HTR-8/SVneo (cell line): ENCODE measurements around the gene FANCC.

Experiments
- DNase-seq: peaks from one replicate; pipeline ENCODE4 v3.0.0; 2011; ENCODE audit warnings: low spot score, mixed read lengths; ENCODE audit not compliant: insufficient read length
- FAIRE-seq: peaks from 2 replicates; lab custom pipeline; 2011; peaks lifted over from hg19 to GRCh38; lab: Jason Lieb, UNC

Gene FANCC

DNA sequence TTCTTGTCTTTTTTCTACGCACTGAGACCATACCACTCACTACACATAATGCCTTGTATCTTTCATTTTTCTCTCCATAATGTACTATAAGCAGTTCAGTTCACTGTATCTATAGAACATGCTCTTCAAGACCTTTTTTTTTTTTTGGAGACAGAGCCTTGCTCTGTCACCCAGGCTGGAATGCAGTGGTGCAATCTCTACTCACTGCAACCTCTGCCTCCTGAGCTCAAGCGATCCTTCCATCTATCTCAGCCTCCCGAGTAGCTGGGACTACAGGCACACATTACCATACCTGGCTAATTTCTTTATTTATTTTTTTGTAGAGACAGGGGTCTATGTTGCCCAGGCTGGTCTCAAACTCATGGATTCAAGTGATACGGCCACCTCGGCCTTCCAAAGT is 208.7 kb downstream of the FANCC start:
- FAIRE-seq = no peak
- no peak for DNase-seq

DNA sequence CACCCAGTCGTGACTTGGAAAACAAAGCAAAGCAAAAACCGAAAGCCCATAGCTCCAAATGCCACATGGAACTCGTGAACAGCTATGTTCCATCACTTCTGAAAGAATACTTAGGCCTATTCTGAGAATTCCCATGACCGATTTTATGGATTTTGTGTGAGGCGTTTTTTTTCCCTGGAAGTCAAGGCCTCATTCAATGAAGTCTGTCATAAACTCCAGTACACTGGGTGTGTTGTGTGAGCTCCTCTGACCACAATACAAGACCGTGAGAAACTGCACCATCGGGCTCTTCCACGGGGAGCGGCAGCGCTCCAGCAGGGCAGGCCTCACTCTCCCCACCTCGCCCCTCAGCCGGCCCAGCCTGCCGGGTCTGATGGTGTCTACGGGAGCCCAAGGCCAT is 209.5 kb downstream of the FANCC start:
- no peak for DNase-seq
- FAIRE-seq = no peak

DNA sequence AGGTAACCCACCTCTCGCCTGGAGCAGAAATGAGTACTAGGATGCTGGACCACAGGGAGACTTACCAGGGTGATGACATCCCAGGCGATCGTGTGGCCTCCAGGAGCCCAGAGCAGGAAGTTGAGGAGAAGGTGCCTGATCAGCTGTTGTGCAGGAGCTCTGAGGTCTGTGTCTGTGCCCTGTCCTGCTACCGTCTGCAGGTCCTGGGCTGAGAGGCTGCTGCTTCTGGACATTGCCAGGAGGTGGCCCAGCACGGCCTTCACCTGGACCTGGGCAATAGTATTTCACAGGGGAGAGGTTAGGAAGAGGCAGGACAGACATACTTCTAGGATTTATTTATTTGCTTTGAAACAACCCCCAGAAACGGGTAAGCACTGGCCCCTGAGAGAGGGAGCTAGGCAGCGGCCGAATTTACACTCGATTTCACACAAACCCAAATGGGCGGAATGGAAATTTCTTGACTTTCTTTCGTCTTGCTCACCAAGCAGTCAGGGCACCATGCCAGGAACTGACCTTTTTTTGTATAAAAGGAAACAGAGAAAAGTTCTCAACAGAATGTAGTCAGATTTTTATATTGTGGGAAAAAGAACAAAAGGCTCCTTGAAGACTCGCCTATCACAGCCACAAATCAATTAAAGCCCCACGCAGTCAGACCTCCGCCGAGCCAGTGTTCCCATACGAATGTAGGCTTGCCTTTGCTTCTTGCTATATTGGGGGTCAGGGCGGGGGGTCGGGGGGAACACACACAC is 210.3 kb downstream of the FANCC start:
- FAIRE-seq (no peak), DNase-seq (no peak)

DNA sequence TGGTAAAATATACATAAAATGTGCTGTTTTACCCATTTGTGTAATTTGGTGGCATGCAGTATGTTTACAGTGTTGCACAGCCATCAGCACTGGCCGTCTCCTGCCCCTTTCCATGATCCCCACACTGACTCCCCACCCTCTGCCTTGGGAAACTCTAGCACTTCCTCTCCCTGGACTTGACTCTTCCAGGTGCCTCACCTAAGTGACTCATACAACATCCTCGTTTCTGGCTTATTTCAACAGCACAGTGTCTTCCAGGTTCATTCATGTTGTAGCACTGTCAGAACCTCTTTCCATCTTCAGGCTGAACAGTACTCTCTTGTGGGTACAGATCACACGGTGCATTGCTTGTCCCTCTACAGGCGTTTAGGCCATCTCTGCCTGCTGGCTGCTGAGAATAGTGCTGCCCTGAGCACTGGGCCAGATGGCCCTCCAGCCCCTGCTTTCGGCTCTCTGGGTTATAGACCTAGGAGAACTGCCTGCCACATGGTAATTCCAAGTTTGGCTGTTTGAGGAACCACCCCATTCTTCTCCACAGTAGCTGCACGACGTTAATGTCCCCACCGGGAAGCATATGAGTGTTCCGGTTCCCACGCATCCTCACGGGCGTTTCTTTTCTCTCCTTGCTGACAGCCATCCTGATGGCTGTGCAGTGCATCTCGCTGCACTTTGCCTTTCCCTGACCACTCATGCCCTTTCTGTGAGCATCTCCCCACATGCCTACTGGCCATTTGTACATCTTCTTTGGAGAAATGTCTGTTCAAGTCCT is 211.8 kb downstream of the FANCC start:
- DNase-seq (no peak), FAIRE-seq (no peak)

DNA sequence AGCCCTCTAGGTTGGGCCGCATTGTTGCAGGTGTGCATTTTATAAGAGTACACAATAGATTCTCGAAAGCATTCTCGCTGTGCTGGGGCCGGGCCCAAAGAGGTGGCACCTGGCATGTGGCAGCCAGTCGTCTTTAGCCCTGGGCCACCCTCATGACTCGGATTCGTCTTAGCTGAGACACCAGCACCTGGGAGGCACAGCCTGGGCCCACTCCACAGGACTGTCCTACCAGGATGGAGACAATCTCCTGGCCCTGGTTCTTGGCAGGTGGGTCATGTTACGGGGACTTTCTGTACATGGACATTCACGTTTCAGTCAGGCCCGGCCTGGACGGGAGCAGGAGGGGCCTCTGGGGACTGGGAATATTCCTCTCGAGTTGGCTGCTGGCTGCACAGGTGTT is 212.5 kb downstream of the FANCC start:
- FAIRE-seq (no peak), DNase-seq (no peak)

DNA sequence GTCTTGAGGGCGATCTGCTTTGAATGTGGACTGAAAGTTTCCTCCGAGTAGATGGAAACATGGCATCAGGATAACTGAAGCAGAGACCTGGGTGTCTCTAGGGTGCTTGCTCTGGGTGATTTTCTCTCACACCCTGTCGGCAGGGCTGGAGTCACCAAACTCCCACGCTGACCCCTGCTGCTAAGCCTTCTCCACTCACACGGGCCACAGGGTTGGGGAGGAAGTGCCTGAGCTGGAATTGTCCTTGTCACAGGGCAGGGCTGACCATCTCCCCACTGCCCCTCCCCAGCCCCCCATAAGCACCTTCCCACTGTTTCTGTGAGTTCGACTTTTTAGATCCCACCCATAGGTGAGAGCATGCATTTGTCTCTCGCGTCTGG is 212.9 kb downstream of the FANCC start:
- no peak for DNase-seq
- no peak for FAIRE-seq

DNA sequence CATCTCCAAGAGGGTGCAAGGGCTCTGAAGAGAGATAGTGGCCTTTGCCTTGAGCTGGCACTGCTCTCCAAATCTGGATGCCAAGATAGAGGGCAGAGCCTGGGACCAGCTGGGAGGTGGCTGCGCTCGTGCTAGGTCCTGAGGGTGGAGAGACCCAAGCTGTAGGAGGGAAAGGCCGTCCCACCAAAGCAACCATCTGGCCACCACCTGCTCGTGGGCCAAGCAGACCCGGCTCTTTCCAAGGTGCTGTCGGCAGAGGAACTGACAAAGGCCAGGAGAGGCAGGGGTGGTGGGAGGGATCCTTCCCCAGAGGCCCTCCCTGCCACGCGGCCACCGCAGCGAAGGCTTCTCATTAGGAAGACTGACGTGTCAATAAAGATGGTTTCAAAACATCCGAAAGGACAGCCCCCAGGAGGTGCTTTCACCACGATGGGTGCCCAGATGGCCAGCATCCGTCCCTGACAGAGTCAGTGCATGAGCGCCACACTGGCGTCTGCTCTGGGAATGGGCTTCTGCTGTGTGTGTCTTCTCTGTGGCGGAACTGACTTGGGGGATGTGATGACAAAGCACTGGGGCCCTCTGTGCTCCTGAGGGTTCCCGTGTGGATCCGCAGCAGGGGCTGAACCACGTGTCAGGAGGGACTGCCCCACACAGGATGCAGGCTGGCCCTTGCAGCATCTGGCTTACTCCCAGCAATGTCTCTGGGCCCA is 213.5 kb downstream of the FANCC start:
- FAIRE-seq (no peak), DNase-seq (no peak)

DNA sequence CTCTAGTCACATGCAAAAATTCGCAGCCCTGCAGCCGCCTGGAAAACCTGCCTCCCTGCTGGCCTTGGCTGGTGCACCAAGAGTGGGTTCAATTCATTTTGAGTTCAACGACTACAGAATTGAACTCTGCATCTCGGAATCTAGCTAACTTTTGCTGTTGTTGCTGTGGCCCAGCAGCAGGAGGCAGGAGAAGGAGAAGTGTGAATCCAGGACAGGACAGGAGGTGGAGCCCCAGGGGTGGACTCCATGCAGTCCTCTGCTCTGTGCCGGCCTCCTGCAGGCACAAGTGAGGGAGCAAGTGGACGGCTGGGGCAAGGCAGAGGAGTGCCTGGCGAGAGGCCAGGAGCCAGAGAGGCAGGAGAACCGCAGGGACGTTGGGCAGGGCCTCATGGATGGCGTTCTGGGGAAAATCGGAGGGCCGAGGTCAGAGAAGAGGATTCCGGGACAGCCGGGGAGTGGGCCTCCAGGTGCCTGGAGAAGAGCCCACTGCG is 214.2 kb downstream of the FANCC start:
- DNase-seq (no peak), FAIRE-seq (no peak)

DNA sequence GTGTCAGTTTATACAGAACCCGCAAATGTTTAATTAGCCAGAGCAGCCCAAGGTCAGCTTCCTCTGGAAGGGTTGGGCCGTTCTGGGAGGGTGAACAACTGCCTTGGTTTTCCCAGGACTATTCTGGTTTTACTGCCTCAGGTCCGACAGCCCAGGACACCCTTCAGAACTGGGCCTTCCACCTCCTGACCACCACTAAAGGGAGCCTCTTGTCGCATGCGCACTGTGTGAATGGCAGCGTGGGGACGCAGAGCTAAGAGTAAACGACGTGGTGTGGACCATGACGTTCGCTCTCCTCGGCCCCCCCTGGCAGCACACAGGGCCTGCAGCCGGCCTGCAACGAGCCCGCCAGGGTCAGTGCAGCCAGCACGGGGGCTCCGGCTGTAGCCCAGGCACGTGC is 214.9 kb downstream of the FANCC start:
- no peak for DNase-seq
- no peak for FAIRE-seq

DNA sequence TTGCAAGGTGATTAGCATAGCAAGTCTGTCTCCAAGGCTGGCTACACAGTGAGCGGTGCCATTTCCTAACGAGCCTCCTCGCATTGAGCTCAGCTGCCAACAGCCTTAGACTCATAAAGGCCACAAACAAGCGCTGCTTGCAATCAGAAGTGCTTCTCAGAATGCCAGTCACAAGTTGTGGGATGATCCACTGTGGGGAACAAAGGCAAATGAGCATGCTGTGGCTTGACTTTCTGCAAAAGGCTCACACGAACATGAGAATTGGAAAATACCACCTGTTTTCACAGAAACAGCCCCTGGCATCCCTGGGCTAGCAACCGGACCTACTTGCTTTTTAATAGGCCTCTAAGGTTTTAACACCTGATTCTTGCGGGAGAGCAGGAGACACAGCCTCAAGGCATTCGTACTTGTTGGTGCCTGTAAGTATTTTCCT is 215.5 kb downstream of the FANCC start:
- FAIRE-seq (no peak), DNase-seq (no peak)

DNA sequence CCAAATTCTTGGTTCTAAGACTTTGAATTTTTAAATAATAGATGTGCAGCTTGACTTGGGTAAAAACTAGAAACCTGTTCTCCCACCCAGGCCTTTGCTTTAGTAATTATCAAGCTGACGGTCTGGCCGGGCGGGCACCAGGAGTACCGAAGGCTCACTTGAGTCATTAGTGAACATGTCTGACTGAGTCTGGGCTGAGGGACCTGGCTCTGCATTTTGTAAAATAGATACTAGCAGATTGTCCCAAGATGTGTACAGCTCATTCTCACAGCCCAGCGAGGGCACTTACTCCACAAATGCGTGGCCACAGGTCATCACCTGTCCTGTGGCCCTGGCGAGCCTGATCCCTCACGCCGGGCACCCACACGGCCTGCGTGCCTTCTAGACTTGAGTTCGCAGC is 216.2 kb downstream of the FANCC start:
- no peak for DNase-seq
- FAIRE-seq = no peak

DNA sequence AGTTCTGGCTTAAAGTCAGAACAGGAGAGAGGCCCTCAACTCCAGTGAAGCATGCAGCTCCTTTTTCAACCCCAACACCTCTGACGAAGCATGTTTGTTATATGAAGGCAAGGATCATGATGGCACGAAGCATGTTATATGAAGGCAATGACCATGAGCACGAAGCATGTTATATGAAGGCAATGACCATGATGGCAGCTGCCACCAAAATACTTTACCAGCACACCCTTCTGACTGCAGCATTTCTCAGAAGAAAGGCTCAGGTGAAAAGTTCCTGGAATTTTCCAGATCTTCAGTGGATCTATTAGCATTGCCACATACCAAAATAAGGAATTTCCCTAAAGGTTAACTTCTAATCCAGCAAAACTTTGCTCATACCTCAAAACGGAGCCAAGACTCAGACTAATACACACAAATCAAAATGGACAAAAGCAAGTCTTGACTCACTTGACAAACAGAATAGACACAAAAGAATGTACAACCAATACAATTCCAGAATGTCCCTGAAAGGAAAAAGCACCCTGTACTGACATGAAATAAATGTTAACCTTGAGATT is 217.4 kb downstream of the FANCC start:
- FAIRE-seq (no peak), DNase-seq (no peak)

DNA sequence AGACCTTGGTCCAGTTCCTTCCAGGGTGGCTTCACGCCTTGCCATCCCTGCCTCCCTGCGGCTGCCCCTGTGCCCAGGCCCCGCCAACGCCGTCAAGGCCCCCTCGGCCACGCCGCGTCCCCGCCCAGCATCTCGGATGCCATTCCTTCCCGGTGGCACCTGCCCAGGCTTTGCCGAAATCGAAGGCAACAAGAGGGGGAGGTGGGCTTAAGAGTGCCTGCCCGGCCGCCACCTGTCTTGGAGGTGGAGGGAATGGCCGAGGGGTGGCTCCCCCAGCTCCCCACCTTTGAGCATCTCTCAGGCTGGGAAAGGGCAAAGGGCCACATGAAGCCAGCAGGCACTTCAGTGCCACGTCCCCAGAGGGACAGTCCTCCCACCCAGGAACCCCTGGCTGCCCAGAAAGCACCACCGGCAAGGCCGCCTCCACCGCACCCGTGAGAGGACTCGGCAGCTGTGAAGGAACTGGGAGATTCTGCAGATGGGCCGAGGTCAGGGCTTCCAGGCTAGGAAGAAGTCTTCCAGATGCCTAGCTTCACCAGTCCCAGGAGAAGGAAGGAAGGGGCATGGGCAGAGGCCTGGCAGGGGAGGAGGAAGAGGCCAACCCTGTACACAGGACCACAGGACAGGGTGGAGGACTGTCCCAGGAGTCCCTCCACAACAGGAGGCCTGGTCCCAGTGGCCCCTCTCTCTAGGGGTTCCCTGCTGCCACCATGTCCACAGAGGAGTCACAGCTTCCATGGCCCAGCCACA is 218.0 kb downstream of the FANCC start:
- no peak for DNase-seq
- FAIRE-seq = no peak

DNA sequence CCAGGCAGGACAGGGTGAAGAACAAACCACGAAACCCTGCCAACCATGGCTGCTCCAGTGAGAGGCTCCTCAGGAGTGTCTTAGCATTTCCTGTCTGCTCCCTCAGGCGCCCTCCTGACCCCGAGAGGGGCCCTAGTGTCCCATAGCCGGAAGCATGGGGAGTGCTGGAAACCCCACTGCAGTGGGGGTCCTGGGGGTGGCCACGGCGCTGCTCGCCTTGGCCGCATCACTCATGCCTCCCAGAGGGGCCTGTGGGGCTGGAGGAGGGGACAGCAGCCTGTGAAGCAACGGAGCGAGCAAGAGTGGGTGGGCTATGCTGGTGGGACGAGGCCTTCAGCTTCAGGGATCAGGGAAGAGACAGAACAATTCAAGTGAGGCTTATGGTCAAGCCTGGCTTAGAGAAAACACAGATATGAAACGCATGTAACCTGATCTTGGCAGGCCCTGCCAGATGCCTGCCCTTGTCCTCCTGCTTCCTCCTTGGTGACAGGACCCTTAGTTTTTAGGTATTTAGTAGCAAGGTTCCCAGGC is 219.1 kb downstream of the FANCC start:
- DNase-seq = no peak
- FAIRE-seq = no peak

DNA sequence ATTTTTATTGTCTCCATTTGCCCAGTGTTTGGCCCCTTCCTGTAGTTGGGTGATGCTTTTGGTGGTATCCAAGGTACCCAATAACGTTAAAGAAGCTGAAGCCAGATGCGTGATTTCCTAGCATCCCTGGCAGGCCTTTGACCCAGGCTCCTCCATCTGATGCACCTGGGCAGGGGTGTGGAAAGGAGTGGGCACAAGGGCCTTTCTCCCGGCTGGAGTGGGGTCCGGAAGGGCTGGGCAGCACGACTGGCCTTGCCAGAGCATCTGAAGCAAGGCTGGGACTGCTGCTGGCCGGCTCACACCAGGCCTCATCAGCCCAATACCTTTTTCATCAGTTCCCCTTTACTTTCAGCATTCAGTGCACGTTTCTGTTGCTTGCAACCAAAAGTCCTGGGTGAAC is 220.2 kb downstream of the FANCC start:
- no peak for FAIRE-seq

DNA sequence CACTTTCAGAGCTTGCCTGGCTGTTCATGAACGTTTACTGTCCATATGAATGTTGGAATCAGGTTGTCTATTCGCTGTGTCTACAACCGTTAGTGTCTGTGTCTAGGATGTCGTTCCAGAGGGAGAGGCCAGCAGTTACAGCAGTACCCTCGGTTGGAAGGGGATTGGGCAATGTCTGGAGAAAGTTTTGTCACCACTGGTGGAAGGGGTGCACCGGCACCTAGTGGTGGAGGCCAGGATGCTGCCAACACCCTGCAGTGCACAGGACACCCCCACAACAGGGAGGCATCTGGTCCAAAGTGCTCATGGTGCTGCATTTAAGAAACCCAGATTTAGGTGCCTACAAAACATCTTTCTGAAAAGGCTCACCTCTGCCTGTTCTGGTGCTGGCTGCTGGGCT is 220.7 kb downstream of the FANCC start:
- DNase-seq (no peak), FAIRE-seq (no peak)

More for the DNA sequence above, 220.2 kb downstream of the FANCC start:
- no peak for DNase-seq

DNA sequence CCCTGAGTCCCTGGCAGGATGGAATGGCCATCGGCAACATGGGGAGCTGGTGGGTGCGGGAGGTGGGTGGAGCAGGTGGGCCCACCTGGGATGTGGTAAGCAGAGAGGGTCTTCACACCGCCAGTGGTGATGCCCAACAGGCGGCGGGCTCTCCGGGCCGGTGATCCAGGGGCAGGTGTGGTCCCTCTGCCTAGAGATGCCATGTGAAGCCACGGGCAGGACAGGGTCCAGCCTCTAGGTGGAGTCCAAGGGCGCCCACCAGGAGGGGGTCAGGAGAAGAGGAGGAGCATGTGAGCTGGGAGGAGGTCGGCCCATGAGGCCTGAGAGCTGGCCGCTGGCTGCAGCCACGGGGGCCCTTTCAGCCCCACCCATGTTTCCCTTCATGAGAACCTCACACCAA is 221.1 kb downstream of the FANCC start:
- no peak for DNase-seq
- no peak for FAIRE-seq

DNA sequence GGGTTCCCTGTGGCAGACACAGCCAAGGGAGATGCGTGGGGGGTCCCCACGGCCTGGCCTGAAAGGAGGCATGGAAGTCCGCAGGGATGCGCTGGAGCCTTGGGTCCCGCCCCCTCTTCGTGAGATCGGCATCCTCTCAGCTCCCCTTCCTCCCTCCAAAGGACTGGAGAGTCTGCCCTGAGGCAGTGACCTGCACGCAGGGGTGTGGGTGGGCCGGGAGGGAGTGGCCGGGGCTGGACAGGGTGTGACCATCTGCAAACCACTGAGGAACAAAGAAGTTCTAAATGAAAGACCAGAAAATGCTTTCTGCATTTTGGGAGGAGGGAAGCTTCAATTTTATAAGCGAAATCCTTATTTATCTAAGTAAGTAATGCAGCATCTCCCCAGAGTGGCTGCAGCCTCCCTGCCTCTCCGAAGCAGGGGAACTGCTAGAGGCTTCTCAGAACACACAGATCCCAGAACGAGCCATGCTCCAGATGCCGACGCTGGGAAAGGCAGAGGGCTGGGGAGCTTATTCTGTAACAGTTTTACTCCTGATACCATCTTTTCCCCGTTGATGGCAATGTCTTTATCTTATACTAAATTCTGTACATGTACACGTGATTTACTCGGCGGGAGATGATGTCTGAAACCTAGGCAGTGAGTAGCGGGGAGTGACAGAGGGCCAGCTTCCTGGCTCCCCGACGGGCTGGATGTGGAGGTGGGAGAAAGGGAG is 221.7 kb downstream of the FANCC start:
- DNase-seq (no peak), FAIRE-seq (no peak)

DNA sequence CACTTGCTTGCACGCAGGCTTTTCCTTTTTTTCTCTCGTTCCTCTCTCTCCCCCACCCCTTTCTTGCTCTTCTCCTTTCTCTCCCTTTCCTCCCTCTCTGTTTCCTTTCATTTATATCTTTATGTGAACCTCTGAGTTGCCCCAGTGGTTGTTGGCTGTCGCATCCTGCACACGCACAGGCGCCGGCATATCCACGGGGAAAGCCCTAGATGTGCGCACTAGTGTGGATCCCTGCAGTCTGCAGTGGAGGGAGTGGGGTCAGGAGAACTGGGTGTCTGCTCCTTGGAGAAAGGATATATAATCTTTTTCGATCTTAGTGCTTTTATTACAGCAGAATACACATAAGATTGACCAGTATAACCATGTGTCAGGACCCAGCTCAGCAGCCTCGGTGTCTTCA is 223.5 kb downstream of the FANCC start:
- FAIRE-seq (no peak), DNase-seq (no peak)
